ENCODE measurements around the gene TUFM. TPM values are rescaled to one million over a fixed set of nuclear protein-coding genes. Genes with fewer than 3 reads are reported as not detected.

Gene TUFM
- total and polyA plus RNA-seq, 9 donors = 75.7 to 123 (median 106) TPM

DNA sequence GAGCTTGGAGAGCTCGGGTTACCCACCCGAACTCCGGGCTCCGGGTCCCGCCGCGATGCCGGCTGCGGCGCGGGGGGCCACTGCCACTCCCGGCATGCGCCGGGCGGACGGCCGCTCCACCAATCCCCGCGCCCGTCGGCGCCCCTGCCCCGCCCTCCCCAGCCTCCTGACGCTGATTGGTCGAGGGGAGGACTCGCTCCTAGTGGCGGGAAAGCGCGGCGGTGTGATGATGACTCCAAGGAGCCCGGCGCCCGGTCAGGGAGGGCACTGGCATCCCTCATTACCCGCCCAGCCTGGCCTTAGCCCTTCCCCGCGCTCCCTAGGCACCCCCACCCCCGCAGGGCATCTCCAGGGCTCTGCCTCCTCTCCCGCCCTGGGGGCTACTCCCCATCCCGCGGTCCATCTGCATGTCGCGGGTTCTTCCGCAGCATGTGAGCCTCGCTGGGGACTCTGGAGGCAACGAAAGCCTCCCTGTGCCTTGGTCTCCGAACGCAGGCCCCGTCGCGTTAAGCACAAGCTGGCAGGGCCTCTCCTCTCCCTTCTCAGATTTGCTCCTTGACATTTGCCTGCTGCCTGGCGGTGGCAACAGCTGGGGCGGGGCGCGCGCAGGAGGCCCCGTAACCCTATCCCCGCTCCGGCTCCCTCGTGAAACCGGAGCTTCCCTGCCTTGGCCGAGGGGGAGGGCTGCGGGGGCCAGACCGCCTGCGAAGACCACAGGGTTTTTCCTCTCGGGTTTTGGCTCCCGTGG, 33.9 kb upstream of the TUFM start:
- Histone ChIP-seq H3K27me3 (no peaks in the 10 kb centered on the region), H3K4me3 (peak overlapping the region; percentile 63), H3K4me1 (ENCODE audit: insufficient read depth) (peaks cover 7% of the 10 kb centered on the region), H3K9me3 (no peaks in the 10 kb centered on the region), H3K27ac (no peak overlapping the region), H3K36me3 (no peaks in the 10 kb centered on the region)
- DNase-seq = peak; percentile 80 to 90 (median 87)
- TF ChIP-seq, protein P1, sequence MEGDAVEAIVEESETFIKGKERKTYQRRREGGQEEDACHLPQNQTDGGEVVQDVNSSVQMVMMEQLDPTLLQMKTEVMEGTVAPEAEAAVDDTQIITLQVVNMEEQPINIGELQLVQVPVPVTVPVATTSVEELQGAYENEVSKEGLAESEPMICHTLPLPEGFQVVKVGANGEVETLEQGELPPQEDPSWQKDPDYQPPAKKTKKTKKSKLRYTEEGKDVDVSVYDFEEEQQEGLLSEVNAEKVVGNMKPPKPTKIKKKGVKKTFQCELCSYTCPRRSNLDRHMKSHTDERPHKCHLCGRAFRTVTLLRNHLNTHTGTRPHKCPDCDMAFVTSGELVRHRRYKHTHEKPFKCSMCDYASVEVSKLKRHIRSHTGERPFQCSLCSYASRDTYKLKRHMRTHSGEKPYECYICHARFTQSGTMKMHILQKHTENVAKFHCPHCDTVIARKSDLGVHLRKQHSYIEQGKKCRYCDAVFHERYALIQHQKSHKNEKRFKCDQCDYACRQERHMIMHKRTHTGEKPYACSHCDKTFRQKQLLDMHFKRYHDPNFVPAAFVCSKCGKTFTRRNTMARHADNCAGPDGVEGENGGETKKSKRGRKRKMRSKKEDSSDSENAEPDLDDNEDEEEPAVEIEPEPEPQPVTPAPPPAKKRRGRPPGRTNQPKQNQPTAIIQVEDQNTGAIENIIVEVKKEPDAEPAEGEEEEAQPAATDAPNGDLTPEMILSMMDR (IDR thresholded peaks at IDR 0.05) = peak in 1 of 3 donors; percentile 47
- TF ChIP-seq EP300 (IDR thresholded peaks at IDR 0.05) = no peak
- TF ChIP-seq POLR2A (IDR thresholded peaks at IDR 0.05) = no peak
- WGBS, 3 donors = 0 to 2% (median 1%) methylated on average over 39 to 66 of the region's 66 CpGs
- intact Hi-C loops (cut with DNase I) = loop anchor here in 1 of 4 donors (5.0 kb wide), 1 partner anchor 53 kb away; no protein-coding TSS in a partner anchor

DNA sequence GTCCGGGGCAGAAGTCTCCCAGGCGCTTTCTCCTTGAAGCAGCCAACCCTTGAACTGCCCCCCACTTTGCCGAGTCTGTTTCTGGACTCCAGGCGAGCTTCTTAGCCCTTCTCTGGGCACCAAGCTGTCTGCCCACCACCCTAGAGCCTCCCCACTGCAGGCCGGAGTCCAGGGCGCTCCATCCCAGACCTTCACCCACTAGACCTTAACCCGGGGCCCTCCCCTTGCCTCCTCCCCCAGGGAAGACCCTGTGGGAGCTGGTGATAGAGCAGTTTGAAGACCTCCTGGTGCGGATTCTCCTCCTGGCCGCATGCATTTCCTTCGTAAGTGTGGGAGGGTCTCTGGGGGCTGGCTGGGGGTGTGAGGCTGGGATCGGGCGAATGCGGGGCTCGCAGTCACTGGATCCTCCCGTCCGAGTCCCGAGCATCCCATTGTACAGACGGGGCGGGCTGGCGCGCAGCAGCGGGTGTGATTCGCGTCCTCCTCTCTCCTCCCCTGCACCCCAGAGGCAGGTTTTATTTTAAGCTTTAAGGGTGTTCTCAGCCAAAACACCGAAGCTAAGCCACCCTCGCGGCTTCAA, 33.2 kb upstream of the TUFM start:
- intact Hi-C loops (cut with DNase I) = loop anchor here in 1 of 4 donors (5.0 kb wide), 1 partner anchor 52 kb away; no protein-coding TSS in a partner anchor

DNA sequence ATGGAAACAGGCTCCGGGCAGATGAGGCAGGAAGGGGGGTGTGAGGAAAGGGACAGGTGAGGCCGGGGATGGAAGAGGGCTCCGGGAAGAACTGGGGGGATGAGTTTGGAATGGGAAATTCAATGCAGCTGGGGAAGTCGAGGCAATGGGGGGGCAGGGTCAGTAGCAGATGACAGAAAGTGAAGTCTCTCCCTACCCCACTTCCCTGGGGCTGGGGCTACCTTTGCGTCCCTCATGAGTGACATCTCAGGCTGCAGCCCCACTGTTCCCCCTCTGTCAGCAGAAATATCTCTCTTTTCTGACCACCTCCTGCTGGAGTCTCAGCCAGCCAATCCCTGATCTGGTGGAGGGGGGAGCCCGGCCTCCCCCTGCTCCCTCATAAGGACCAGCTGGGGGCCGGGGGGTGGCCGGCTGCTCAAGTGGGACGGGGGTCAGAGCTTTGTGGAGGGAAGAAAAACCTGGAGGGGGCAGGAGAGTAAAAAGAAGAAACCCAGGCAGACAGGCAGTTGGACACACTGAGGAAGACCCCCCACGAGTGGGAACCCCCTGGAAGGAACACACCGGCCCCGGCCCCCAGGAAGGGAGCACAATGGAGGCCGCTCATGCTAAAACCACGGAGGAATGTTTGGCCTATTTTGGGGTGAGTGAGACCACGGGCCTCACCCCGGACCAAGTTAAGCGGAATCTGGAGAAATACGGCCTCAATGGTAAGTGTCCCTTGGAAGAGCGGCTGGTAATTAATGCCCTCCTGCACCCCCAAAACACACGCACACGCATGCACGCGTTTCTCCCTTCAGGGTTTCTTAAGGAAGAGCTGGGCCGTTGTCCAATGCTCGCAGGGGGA, 32.2 kb upstream of the TUFM start, which contains the start of gene ATP2A1:
Gene ATP2A1 (plus strand): TSS at position 406 of the 844 bp plus-strand sequence. CDS start 184 bp downstream, at position 590.
- H3K27ac ChIP-seq = no peak within 1 kb of the TSS
- intact Hi-C loops (cut with DNase I) = loop anchor here in 1 of 4 donors (5.0 kb wide), 1 partner anchor 51 kb away; no protein-coding TSS in a partner anchor
- peaks cover 7% of the 10 kb centered on the region for H3K4me1 ChIP-seq (ENCODE audit: insufficient read depth)
- no peaks in the 10 kb centered on the region for H3K9me3 ChIP-seq
- WGBS, 3 donors = 54 to 62% (median 55%) methylated on average over 25 of the region's 25 CpGs
- no peak for TF ChIP-seq EP300 (IDR thresholded peaks at IDR 0.05)
- TF ChIP-seq, protein P1 (IDR thresholded peaks at IDR 0.05) = no peak
- TF ChIP-seq POLR2A (IDR thresholded peaks at IDR 0.05) = no peak
- H3K4me3 ChIP-seq = peak within 1 kb of the TSS; percentile 63
- H3K27me3 ChIP-seq = no peaks in the 10 kb centered on the region
- H3K36me3 ChIP-seq = no peaks in the 10 kb centered on the region
- no peak for DNase-seq

More for the DNA sequence above, 33.2 kb upstream of the TUFM start:
- Histone ChIP-seq H3K4me1 (ENCODE audit: insufficient read depth) (peaks cover 7% of the 10 kb centered on the region), H3K27ac (no peak overlapping the region), H3K27me3 (no peaks in the 10 kb centered on the region), H3K9me3 (no peaks in the 10 kb centered on the region), H3K36me3 (no peaks in the 10 kb centered on the region), H3K4me3 (peak overlapping the region; percentile 63)
- no peak for DNase-seq
- TF ChIP-seq, protein P1 (IDR thresholded peaks at IDR 0.05) = no peak
- TF ChIP-seq EP300 (IDR thresholded peaks at IDR 0.05) = no peak
- no peak for TF ChIP-seq POLR2A (IDR thresholded peaks at IDR 0.05)
- 0 to 1% (median 0%) methylated on average over 26 to 27 of the region's 27 CpGs for WGBS, 3 donors

DNA sequence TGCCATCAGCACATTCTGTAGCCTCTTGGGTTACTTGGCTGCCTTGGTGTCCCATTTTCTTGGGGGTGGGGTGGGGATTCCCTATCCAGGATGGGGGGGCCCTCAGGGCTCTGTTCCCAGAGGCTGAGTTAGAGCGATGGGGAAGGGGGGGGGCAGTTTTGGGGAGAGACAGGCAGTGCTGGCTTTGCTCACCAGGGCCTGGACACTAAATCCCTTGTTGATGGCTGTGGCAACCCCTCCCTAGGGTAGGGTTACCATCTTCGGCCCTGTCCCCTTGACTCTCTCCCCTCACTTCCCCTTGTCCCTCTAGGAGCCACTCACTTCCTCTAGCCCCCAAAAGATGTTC, 31.5 kb upstream of the TUFM start:
- WGBS, 3 donors = 45 to 67% (median 56%) methylated on average over 2 of the region's 2 CpGs
- intact Hi-C loops (cut with DNase I) = loop anchor here in 1 of 4 donors (5.0 kb wide), 1 partner anchor 50 kb away; no protein-coding TSS in a partner anchor
- TF ChIP-seq EP300 (IDR thresholded peaks at IDR 0.05) = no peak
- no peak for TF ChIP-seq POLR2A (IDR thresholded peaks at IDR 0.05)
- TF ChIP-seq, protein P1 (IDR thresholded peaks at IDR 0.05) = no peak
- no peaks in the 10 kb centered on the region for H3K9me3 ChIP-seq
- no peaks in the 10 kb centered on the region for H3K27me3 ChIP-seq
- H3K4me1 ChIP-seq (ENCODE audit: insufficient read depth) = peaks cover 7% of the 10 kb centered on the region
- DNase-seq = no peak
- no peak overlapping the region for H3K27ac ChIP-seq
- H3K36me3 ChIP-seq = no peaks in the 10 kb centered on the region
- no peak overlapping the region for H3K4me3 ChIP-seq

All from ovary (tissue), 9 donors.